Left colon (tissue), 2 donors: ENCODE results near the gene LPCAT2. TPM values are rescaled to one million over a fixed set of nuclear protein-coding genes. Genes with fewer than 3 reads are reported as not detected.
"Not testable (repeated sequence)": the region's sequence is repeated elsewhere in the genome, so short reads cannot be mapped to it uniquely, and the experiment has no call there.

Experiments used
- ATAC-seq: fragments of 200-7000 bp; cut with Tn5 transposase; one replicate; pipeline ENCODE4 v1.9.1; 2020; ENCODE audit warnings: mild to moderate bottlenecking, moderate library complexity
- DNase-seq, 2 donors: peaks; one replicate each; pipeline ENCODE4 v3.0.0-alpha.2; 2020
- intact Hi-C, 2 donors: fragments of 100-400 bp; cut with DNase I in 1 of 2; cut with micrococcal nuclease in 1 of 2; formaldehyde crosslinking; loops; one replicate each; pipeline versions ENCODE4 v1.11.2 to v1.14.0; 2022; cut with DNase I, micrococcal nuclease
- total RNA-seq, 2 donors: library from RNA; stranded (reverse); fragmentation: NEBNext Ultra II Directional; extraction: Animal tissue kit (Norgen Biotek cat#: 25700); gene quantifications; one replicate each; pipeline ENCODE4 v1.2.1, GENCODE V29; 2021
- donor health status: DM: no; HTN: no; CAD: no.
- donor health status: DM: yes; HTN: yes; CAD: no.

Gene LPCAT2
- total RNA-seq, 2 donors from 2014 or later = 14.0 to 17.9 TPM

DNA sequence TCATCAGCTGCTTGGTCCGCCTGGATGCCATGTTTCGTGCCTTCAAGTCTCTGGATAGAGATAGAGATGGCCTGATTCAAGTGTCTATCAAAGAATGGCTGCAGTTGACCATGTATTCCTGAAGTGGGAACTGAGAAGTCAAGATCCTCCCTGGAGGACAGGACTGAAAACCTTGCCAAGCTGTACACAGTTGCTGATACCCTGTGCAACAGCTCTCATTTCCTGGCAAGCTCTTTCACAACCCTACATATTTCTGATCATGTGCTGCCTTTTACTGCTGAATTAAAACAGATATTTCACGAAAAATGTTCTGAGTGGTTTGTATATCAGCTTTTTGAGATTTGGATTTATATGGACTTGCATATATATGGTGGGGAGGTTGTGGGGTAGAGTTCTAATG, 58.5 kb downstream of the LPCAT2 start:
- DNase-seq = no peak
- no peak for ATAC-seq
- intact Hi-C loops = no loop called here

- DNase-seq (no peak), ATAC-seq (no peak)
- intact Hi-C loops = no loop called here
Measured at GRCh38 chr16:55568207-55568606, 59.3 kb downstream of the LPCAT2 start.

GRCh38 chr16:55569025-55569424, 60.2 kb downstream of the LPCAT2 start:
- intact Hi-C loops = no loop called here
- no peak for ATAC-seq
- no peak for DNase-seq

- DNase-seq (no peak), ATAC-seq (no peak)
- intact Hi-C loops = no loop called here
Measured at GRCh38 chr16:55570159-55570558, 61.3 kb downstream of the LPCAT2 start.

DNA sequence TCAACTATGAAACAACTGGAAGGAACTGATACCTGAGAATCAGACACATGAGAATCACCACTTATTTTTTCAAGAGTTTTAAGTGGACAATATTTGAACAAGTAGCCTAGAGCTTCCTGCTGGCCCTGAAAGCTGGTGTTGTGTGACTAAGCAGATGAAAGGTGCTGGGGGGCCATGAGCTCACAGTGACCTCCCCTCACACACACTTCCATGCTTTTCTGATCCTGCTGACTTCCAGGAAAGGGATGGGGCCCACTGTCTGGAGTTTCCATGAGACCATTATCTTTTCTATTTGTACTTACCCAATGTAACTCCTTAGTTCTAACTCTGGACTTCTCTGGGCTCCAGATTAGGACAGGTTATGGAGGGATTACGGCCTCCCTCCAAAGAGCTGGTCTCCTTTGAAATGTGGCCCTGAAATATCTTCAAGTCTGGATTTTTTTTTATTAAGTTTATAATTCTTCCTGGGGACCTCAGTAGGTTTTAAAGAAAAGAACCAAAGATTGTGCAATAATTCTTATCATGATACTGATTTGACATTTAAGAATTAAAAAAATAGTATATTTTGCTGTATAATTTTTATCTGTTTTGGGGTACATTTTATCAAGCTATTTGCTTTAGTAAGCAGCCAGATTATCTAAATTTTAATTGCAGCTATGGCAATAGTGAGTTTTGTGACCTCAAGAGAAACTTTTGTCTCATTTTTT, 62.5 kb downstream of the LPCAT2 start:
- intact Hi-C loops = no loop called here
- ATAC-seq (no peak), DNase-seq (no peak)

DNA sequence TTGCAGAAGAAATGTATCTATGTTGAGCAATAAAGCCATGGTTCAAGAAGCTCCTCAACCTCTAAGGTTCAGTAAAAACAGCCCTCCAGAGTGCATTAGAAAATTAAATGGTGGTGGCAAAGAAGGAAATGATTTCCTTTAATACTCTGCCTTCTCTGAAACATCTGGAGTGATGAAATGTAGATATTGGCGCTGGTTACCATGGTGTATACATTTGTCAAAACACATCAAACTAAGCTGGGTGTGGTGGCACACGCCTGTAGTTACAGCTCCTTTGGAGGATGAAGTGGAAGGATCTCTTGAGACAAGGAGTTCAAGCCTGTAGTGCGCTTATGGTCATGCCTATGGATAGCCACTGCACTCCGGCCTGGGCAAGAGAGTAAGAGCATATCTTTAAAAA, 63.6 kb downstream of the LPCAT2 start:
- DNase-seq (no peak), ATAC-seq (peak; percentile 44)
- intact Hi-C loops = no loop called here

GRCh38 chr16:55574811-55575210, 65.9 kb downstream of the LPCAT2 start:
- ATAC-seq = no peak
- intact Hi-C loops = no loop called here
- no peak for DNase-seq

- intact Hi-C loops = no loop called here
- DNase-seq = no peak
- ATAC-seq = no peak
Measured at GRCh38 chr16:55575496-55575895, 66.6 kb downstream of the LPCAT2 start.

GRCh38 chr16:55576384-55576783, 67.5 kb downstream of the LPCAT2 start:
- no peak for ATAC-seq

GRCh38 chr16:55577887-55578286, 69.0 kb downstream of the LPCAT2 start:
- no peak for ATAC-seq
- intact Hi-C loops = no loop called here
- no peak for DNase-seq

More at GRCh38 chr16:55576384-55576783, 67.5 kb downstream of the LPCAT2 start:
- intact Hi-C loops = no loop called here
- DNase-seq = no peak

DNA sequence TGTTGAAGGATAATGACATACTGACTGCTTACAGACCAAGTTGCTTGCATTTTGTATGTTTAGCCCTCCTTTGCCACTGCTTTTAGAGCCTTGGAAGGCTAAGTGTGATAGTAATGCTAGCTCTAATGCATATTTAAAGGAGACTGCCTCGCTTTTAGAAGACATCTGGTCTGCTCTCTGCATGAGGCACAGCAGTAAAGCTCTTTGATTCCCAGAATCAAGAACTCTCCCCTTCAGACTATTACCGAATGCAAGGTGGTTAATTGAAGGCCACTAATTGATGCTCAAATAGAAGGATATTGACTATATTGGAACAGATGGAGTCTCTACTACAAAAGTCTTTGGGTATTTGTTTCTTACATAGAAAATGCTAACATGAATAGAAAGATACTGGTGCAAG, 76.8 kb downstream of the LPCAT2 start:
- intact Hi-C loops = no loop called here
- no peak for DNase-seq
- ATAC-seq = no peak

GRCh38 chr16:55588799-55589198, 79.9 kb downstream of the LPCAT2 start:
- intact Hi-C loops = no loop called here
- DNase-seq = no peak
- no peak for ATAC-seq

- intact Hi-C loops = no loop called here
Measured at GRCh38 chr16:55592306-55592705, 83.4 kb downstream of the LPCAT2 start.

GRCh38 chr16:55597928-55598327, 89.1 kb downstream of the LPCAT2 start:
- no peak for DNase-seq
- ATAC-seq = no peak
- intact Hi-C loops = no loop called here

More at GRCh38 chr16:55592306-55592705, 83.4 kb downstream of the LPCAT2 start:
- DNase-seq (no peak), ATAC-seq (no peak)

DNA sequence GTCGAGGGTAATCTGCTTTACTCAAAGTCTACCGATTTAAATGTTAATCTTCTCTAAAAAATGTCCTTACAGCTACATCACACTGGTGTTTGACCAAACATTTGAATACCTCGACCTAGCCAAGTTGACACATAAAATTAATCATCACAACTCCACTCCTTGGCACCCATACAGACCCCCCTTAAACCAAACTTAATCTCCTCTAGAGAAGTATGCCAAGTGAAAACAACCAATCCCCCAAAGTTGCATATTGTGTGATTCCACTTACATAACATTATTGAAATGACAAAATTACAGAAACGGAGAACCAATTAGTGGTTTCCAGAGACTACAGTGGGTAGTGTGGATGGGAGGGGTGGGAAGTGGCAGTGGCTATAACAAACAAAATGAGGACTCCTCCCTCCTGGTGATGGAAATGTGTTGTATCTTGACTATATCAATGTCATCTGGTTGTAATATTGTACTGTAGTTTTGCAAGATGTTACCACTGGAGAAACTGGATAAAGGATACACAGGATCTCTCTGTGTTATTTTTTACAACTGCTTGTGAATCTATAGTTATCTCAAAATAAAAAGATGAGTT, 97.0 kb downstream of the LPCAT2 start:
- DNase-seq (no peak), ATAC-seq (no peak)
- intact Hi-C loops = no loop called here

DNA sequence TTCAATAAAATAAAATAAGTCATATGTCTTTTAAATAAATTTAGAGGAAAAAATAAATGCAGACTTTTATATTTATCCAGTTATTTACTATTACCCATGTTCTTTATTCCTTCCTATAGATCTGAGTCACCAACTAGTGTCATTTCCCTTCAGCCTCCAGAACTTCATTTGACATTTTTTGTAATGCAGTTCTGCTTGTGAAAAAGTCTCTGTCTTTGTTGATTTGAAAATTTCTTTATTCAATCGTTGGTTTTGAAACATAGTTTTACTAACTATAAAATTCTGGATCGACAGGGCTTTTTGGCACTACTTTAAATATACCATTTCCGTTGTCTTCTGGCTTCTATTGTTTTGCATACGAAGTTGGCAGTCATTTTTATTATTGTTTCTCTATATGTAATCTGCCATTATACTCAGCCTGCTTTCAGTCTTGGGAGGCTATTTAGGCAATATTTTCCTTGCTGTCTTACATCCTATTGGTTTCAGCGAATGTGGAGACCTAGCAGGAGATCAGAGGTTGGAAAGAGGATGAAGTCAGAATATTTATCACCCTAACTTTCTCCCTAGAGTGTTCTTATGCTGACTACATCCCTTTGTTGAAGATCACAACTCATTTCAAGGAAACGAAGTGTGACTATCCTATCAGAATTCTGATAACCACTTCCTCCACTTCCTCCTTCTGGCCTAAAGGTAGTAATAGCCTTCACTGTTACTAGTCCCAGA, 104.9 kb downstream of the LPCAT2 start:
- DNase-seq (no peak), ATAC-seq (no peak)
- intact Hi-C loops = no loop called here

- DNase-seq = no peak
- intact Hi-C loops = no loop called here
- ATAC-seq = no peak
Measured at GRCh38 chr16:55615071-55615470, 106.2 kb downstream of the LPCAT2 start.

- ATAC-seq, intact Hi-C loops, DNase-seq: not testable (repeated sequence)
Measured at GRCh38 chr16:55615670-55616069, 106.8 kb downstream of the LPCAT2 start.

- no peak for ATAC-seq
- DNase-seq = no peak
- intact Hi-C loops = no loop called here
Measured at GRCh38 chr16:55621771-55622170, 112.9 kb downstream of the LPCAT2 start.

GRCh38 chr16:55622272-55622671, 113.4 kb downstream of the LPCAT2 start:
- ATAC-seq (no peak), DNase-seq (no peak)
- intact Hi-C loops = no loop called here
